Measurements from ENCODE around the gene DNAAF8.

Gene DNAAF8

GRCh38 chr16:4704491-4704890 lies 29.8 kb upstream of the DNAAF8 start:
- Histone ChIP-seq H3K4me1 (ENCODE audit: insufficient read depth, low read length) (no peaks in the 10 kb centered on the region), H3K27ac (ENCODE audit: low read length) (no peak overlapping the region), H3K4me3 (ENCODE audit: low read depth in 1 of 2, low read length in 2 of 2) (no peak overlapping the region), H3K36me3 (ENCODE audit: insufficient read depth, low read length) (peaks cover 41% of the 10 kb centered on the region), H3K9ac (ENCODE audit: low read depth, low read length) (no peak overlapping the region), H3K27me3 (ENCODE audit: insufficient read depth, low read length, poor library complexity) (no peaks in the 10 kb centered on the region), H3K4me2 (ENCODE audit: insufficient read depth, low read length) (no peak overlapping the region), H3K9me3 (ENCODE audit: insufficient read depth, low read length, severe bottlenecking) (no peaks in the 10 kb centered on the region), H4K20me1 (ENCODE audit: insufficient read depth, low read length) (no peaks in the 10 kb centered on the region), H2AFZ (ENCODE audit: low read depth, low read length) (no peak overlapping the region), H3K79me2 (ENCODE audit: insufficient read depth, low read length) (no peaks in the 10 kb centered on the region)
- TF ChIP-seq CTCF (IDR thresholded peaks at IDR 0.05; ENCODE audit: borderline replicate concordance, extremely low read depth, low read length, poor library complexity, severe bottlenecking) (no peak), EZH2 (IDR thresholded peaks at IDR 0.05; ENCODE audit: borderline replicate concordance, low read depth, low read length, severe bottlenecking) (no peak)
- ATAC-seq (ENCODE audit: insufficient read depth, low read depth), result no peak
- DNase-seq, result no peak

GRCh38 chr16:4704913-4705312 lies 29.4 kb upstream of the DNAAF8 start:
- no peak overlapping the region for H3K27ac ChIP-seq (ENCODE audit: low read length)
- peaks cover 43% of the 10 kb centered on the region for H3K36me3 ChIP-seq (ENCODE audit: insufficient read depth, low read length)
- ATAC-seq (ENCODE audit: insufficient read depth, low read depth), result no peak
- TF ChIP-seq EZH2 (IDR thresholded peaks at IDR 0.05; ENCODE audit: borderline replicate concordance, low read depth, low read length, severe bottlenecking) (no peak), CTCF (IDR thresholded peaks at IDR 0.05; ENCODE audit: borderline replicate concordance, extremely low read depth, low read length, poor library complexity, severe bottlenecking) (no peak)
- no peaks in the 10 kb centered on the region for H3K79me2 ChIP-seq (ENCODE audit: insufficient read depth, low read length)
- H3K9ac ChIP-seq (ENCODE audit: low read depth, low read length), result no peak overlapping the region
- no peaks in the 10 kb centered on the region for H3K4me1 ChIP-seq (ENCODE audit: insufficient read depth, low read length)
- no peak overlapping the region for H2AFZ ChIP-seq (ENCODE audit: low read depth, low read length)
- no peaks in the 10 kb centered on the region for H4K20me1 ChIP-seq (ENCODE audit: insufficient read depth, low read length)
- no peaks in the 10 kb centered on the region for H3K27me3 ChIP-seq (ENCODE audit: insufficient read depth, low read length, poor library complexity)
- no peak for DNase-seq
- no peak overlapping the region for H3K4me3 ChIP-seq (ENCODE audit: low read depth in 1 of 2, low read length in 2 of 2)
- no peak overlapping the region for H3K4me2 ChIP-seq (ENCODE audit: insufficient read depth, low read length)
- H3K9me3 ChIP-seq (ENCODE audit: insufficient read depth, low read length, severe bottlenecking), result no peaks in the 10 kb centered on the region

GRCh38 chr16:4706871-4707270 lies 27.5 kb upstream of the DNAAF8 start:
- Histone ChIP-seq H3K27me3 (ENCODE audit: insufficient read depth, low read length, poor library complexity) (no peaks in the 10 kb centered on the region), H3K36me3 (ENCODE audit: insufficient read depth, low read length) (peaks cover 34% of the 10 kb centered on the region), H3K27ac (ENCODE audit: low read length) (no peak overlapping the region), H3K9me3 (ENCODE audit: insufficient read depth, low read length, severe bottlenecking) (no peaks in the 10 kb centered on the region), H2AFZ (ENCODE audit: low read depth, low read length) (no peak overlapping the region), H3K4me1 (ENCODE audit: insufficient read depth, low read length) (no peaks in the 10 kb centered on the region), H3K4me2 (ENCODE audit: insufficient read depth, low read length) (no peak overlapping the region), H4K20me1 (ENCODE audit: insufficient read depth, low read length) (no peaks in the 10 kb centered on the region), H3K4me3 (ENCODE audit: low read depth in 1 of 2, low read length in 2 of 2) (no peak overlapping the region), H3K79me2 (ENCODE audit: insufficient read depth, low read length) (no peaks in the 10 kb centered on the region), H3K9ac (ENCODE audit: low read depth, low read length) (no peak overlapping the region)
- DNase-seq, result no peak
- no peak for TF ChIP-seq CTCF (IDR thresholded peaks at IDR 0.05; ENCODE audit: borderline replicate concordance, extremely low read depth, low read length, poor library complexity, severe bottlenecking)
- TF ChIP-seq EZH2 (IDR thresholded peaks at IDR 0.05; ENCODE audit: borderline replicate concordance, low read depth, low read length, severe bottlenecking), result no peak
- ATAC-seq (ENCODE audit: insufficient read depth, low read depth), result no peak

GRCh38 chr16:4709481-4709880 lies 24.9 kb upstream of the DNAAF8 start:
- Histone ChIP-seq H3K4me1 (ENCODE audit: insufficient read depth, low read length) (no peaks in the 10 kb centered on the region), H3K4me2 (ENCODE audit: insufficient read depth, low read length) (no peak overlapping the region), H3K79me2 (ENCODE audit: insufficient read depth, low read length) (no peaks in the 10 kb centered on the region), H3K9ac (ENCODE audit: low read depth, low read length) (no peak overlapping the region), H2AFZ (ENCODE audit: low read depth, low read length) (no peak overlapping the region), H3K4me3 (ENCODE audit: low read depth in 1 of 2, low read length in 2 of 2) (no peak overlapping the region), H4K20me1 (ENCODE audit: insufficient read depth, low read length) (no peaks in the 10 kb centered on the region), H3K27me3 (ENCODE audit: insufficient read depth, low read length, poor library complexity) (no peaks in the 10 kb centered on the region), H3K36me3 (ENCODE audit: insufficient read depth, low read length) (peaks cover 39% of the 10 kb centered on the region), H3K9me3 (ENCODE audit: insufficient read depth, low read length, severe bottlenecking) (no peaks in the 10 kb centered on the region), H3K27ac (ENCODE audit: low read length) (no peak overlapping the region)
- DNase-seq, result no peak
- TF ChIP-seq CTCF (IDR thresholded peaks at IDR 0.05; ENCODE audit: borderline replicate concordance, extremely low read depth, low read length, poor library complexity, severe bottlenecking) (no peak), EZH2 (IDR thresholded peaks at IDR 0.05; ENCODE audit: borderline replicate concordance, low read depth, low read length, severe bottlenecking) (no peak)
- no peak for ATAC-seq (ENCODE audit: insufficient read depth, low read depth)

All from DND-41 (cell line).